Transverse colon (tissue), 4 donors: ENCODE data around the gene PADI4. TPM values are rescaled to one million over a fixed set of nuclear protein-coding genes. Genes with fewer than 3 reads are reported as not detected.
"Not testable (repeated sequence)": the region's sequence is repeated elsewhere in the genome, so short reads cannot be mapped to it uniquely, and the experiment has no call there.

ENCODE experiments used
- DNase-seq: peaks from one replicate; pipeline ENCODE4 v3.0.0-alpha.2; 2019
- H3K27ac ChIP-seq, 4 donors: fragments of 200-600 bp; sonication (generic); 2 replicates each; pipeline ENCODE4 v1.5.1; 2016 to 2018; ENCODE audit warnings: inconsistent platforms in 4 of 4
- H3K27me3 ChIP-seq: fragments of 200-600 bp; sonication (generic); 2 replicates; pipeline ENCODE4 v1.5.1; 2017; ENCODE audit warnings: inconsistent platforms
- H3K36me3 ChIP-seq, 4 donors: fragments of 200-600 bp; sonication (generic); 2 replicates each; pipeline ENCODE4 v1.5.1; 2017 to 2019; ENCODE audit warnings: inconsistent platforms in 4 of 4
- H3K4me1 ChIP-seq, 4 donors: fragments of 200-600 bp; sonication (generic); 2 replicates each; pipeline ENCODE4 v1.5.1; 2017 to 2020; ENCODE audit warnings: inconsistent platforms in 4 of 4
- H3K4me3 ChIP-seq, 4 donors: fragments of 200-600 bp; sonication (generic); 1 replicate in 1 of 4; 2 replicates in 3 of 4; pipeline versions ENCODE4 v1.5.1 to v1.6.1; 2017 to 2019; ENCODE audit warnings: inconsistent platforms in 4 of 4
- H3K9me3 ChIP-seq, 2 donors: fragments of 200-600 bp; sonication (generic); 2 replicates each; pipeline ENCODE4 v1.5.1; 2017 to 2019; ENCODE audit warnings: inconsistent platforms in 2 of 2
- CTCF ChIP-seq, 5 experiments: fragments of 200-600 bp in 3 of 5; fragments of 450-650 bp in 2 of 5; sonication (generic) in 3 of 5; IDR thresholded peaks; 1 replicate in 2 of 5; 2 replicates in 3 of 5; pipeline ENCODE4 v1.5.1; 2016 to 2017; ENCODE audit warnings: antibody characterized with exemption in 5 of 5, inconsistent platforms in 3 of 5, mild to moderate bottlenecking in 2 of 5, moderate library complexity in 1 of 5
- EP300 ChIP-seq: sonication (generic); formaldehyde crosslinking; IDR thresholded peaks from one replicate; pipeline ENCODE4 v1.6.1; 2017; ENCODE audit warnings: antibody characterized with exemption, low read depth
- POLR2A ChIP-seq: fragments of 450-650 bp; IDR thresholded peaks from one replicate; pipeline ENCODE4 v1.6.1; 2016; ENCODE audit warnings: antibody characterized with exemption, mild to moderate bottlenecking, moderate library complexity
- POLR2AphosphoS5 ChIP-seq, 3 donors: sonication (generic); formaldehyde crosslinking; IDR thresholded peaks; one replicate each; pipeline ENCODE4 v1.6.1; 2016; ENCODE audit warnings: antibody characterized with exemption in 3 of 3
- WGBS, 2 donors: methylation state at CpG; one replicate each; pipeline ENCODE4 v1.1.5; 2018; ENCODE audit warnings: low coverage in 1 of 2; 5-methylcytosine and 5-hydroxymethylcytosine counted together
- in situ Hi-C, 4 donors: fragments of 200-750 bp; cut with MboI; loops; one replicate each; pipeline versions ENCODE4 v1.15.0 to v1.15.1; 2017; ENCODE audit warnings: low sequenced_read_pairs in 3 of 4, low pct_ligation_motif_present in 1 of 4, low pct_unique_long_range_greater_than_20kb in 1 of 4
- intact Hi-C: fragments of 100-400 bp; cut with DNase I; formaldehyde crosslinking; loops from one replicate; pipeline ENCODE4 v1.15.1; 2023; ENCODE audit warnings: low total_unique reads
- total RNA-seq, 4 donors: library from RNA; depleted of rRNA; stranded (reverse); fragments of >200 nt; gene quantifications; one replicate each; pipeline ENCODE4 v1.1.0, GENCODE V29; 2016

PADI4 gene
- total RNA-seq, 4 donors from 2014 or later: not detected

- DNase-seq: no peak
- no peak for TF ChIP-seq POLR2AphosphoS5 (IDR thresholded peaks at IDR 0.05)
- no peak for TF ChIP-seq CTCF (IDR thresholded peaks at IDR 0.05)
- no peak for TF ChIP-seq POLR2A
- TF ChIP-seq EP300: no peak
- intact Hi-C loops: no loop called here
- Histone ChIP-seq H3K4me1 (no peaks in the 10 kb centered on the region), H3K4me3 (no peak overlapping the region), H3K36me3 (peaks cover 0 to 19% (median 7%) of the 10 kb centered on the region in 4 donors), H3K27ac (no peak overlapping the region), H3K27me3 (no peaks in the 10 kb centered on the region), H3K9me3 (no peaks in the 10 kb centered on the region)
- in situ Hi-C loops: no loop called here
- 59% methylated on average over 6 of the region's 6 CpGs; no CpG with 5 or more reads in 1 of the 2 donors for WGBS, 2 donors
Measured at GRCh38 chr1:17404820-17405219, 96.8 kb downstream of the PADI4 start.

GRCh38 chr1:17405898-17406759, 98.1 kb downstream of the PADI4 start:
- 59 to 81% methylated on average over 2 to 14 of the region's 15 CpGs for whole genome bisulfite sequencing, 2 donors
- no peak overlapping the region for H3K4me3 ChIP-seq
- no peak for TF ChIP-seq POLR2AphosphoS5 (IDR thresholded peaks at IDR 0.05)
- peak; percentile 55 to 75 (median 65) for TF ChIP-seq CTCF (IDR thresholded peaks at IDR 0.05)
- no peak for TF ChIP-seq POLR2A
- no peak for TF ChIP-seq EP300
- no peaks in the 10 kb centered on the region for H3K4me1 ChIP-seq
- intact Hi-C loops (no loop called here), in situ Hi-C loops (no loop called here)
- H3K9me3 ChIP-seq: no peaks in the 10 kb centered on the region
- peaks cover 0 to 24% (median 9%) of the 10 kb centered on the region in 4 donors for H3K36me3 ChIP-seq
- no peaks in the 10 kb centered on the region for H3K27me3 ChIP-seq
- H3K27ac ChIP-seq: no peak overlapping the region
- peak; percentile 48 for DNase-seq

- in situ Hi-C loops, H3K4me1 ChIP-seq, H3K9me3 ChIP-seq, H3K27me3 ChIP-seq, intact Hi-C loops, H3K4me3 ChIP-seq, H3K27ac ChIP-seq, DNase-seq: not testable (repeated sequence)
- H3K36me3 ChIP-seq: peaks cover 0 to 26% (median 13%) of the 10 kb centered on the region in 4 donors
- WGBS, 2 donors: 67 to 85% methylated on average over 6 to 16 of the region's 16 CpGs
Measured at GRCh38 chr1:17406760-17407475, 98.9 kb downstream of the PADI4 start.

- H3K36me3 ChIP-seq: peaks cover 0 to 36% (median 18%) of the 10 kb centered on the region in 4 donors
- DNase-seq, H3K9me3 ChIP-seq, H3K27me3 ChIP-seq, H3K4me1 ChIP-seq, H3K27ac ChIP-seq, intact Hi-C loops, H3K4me3 ChIP-seq, in situ Hi-C loops: not testable (repeated sequence)
- 93 to 94% methylated on average over 5 to 30 of the region's 30 CpGs for WGBS, 2 donors
Measured at GRCh38 chr1:17407786-17408514, 100.0 kb downstream of the PADI4 start.

- no peaks in the 10 kb centered on the region for H3K27me3 ChIP-seq
- H3K4me3 ChIP-seq: no peak overlapping the region
- WGBS, 2 donors: 96% methylated on average over 10 of the region's 10 CpGs; no CpG with 5 or more reads in 1 of the 2 donors
- no peak for DNase-seq
- no peak overlapping the region for H3K27ac ChIP-seq
- H3K4me1 ChIP-seq: no peaks in the 10 kb centered on the region
- H3K36me3 ChIP-seq: peaks cover 0 to 49% (median 21%) of the 10 kb centered on the region in 4 donors
- no peaks in the 10 kb centered on the region for H3K9me3 ChIP-seq
- no peak for TF ChIP-seq EP300
- no peak for TF ChIP-seq POLR2AphosphoS5 (IDR thresholded peaks at IDR 0.05)
- no peak for TF ChIP-seq POLR2A
- no peak for TF ChIP-seq CTCF (IDR thresholded peaks at IDR 0.05)
- intact Hi-C loops (no loop called here), in situ Hi-C loops (no loop called here)
Measured at GRCh38 chr1:17409391-17409811, 101.4 kb downstream of the PADI4 start.
